Immature natural killer cell (primary cell): ENCODE data around the gene MRPL37. TPM values are rescaled to one million over a fixed set of nuclear protein-coding genes. Genes with fewer than 3 reads are reported as not detected.

Experiments used
- DNase-seq, 3 donors: peaks; one replicate each; pipeline ENCODE4 v3.0.0; 2022; ENCODE audit warnings: mixed read lengths in 1 of 3
- H3K27ac Mint-ChIP-seq, 6 donors: one replicate each; pipeline ENCODE4 v1.8.0; 2020; ENCODE audit warnings: mixed read lengths in 6 of 6, mild to moderate bottlenecking in 5 of 6, inconsistent platforms in 4 of 6, moderate library complexity in 3 of 6
- H3K27me3 Mint-ChIP-seq, 3 donors: one replicate each; pipeline ENCODE4 v1.8.0; 2020 to 2021; ENCODE audit warnings: low read depth in 3 of 3, mild to moderate bottlenecking in 3 of 3, mixed read lengths in 3 of 3, moderate library complexity in 3 of 3, inconsistent platforms in 1 of 3
- H3K36me3 Mint-ChIP-seq, 3 donors: one replicate each; pipeline ENCODE4 v1.8.0; 2020; ENCODE audit warnings: mixed read lengths in 3 of 3, inconsistent platforms in 2 of 3, mild to moderate bottlenecking in 2 of 3
- H3K4me1 Mint-ChIP-seq, 2 donors: one replicate each; pipeline ENCODE4 v1.8.0; 2020; ENCODE audit warnings: inconsistent platforms in 2 of 2, mild to moderate bottlenecking in 2 of 2, mixed read lengths in 2 of 2, moderate library complexity in 1 of 2
- H3K4me3 Mint-ChIP-seq, 5 donors: one replicate each; pipeline ENCODE4 v1.8.0; 2020; ENCODE audit warnings: mild to moderate bottlenecking in 5 of 5, mixed read lengths in 5 of 5, inconsistent platforms in 3 of 5, moderate library complexity in 3 of 5
- H3K9me3 Mint-ChIP-seq, 6 donors: one replicate each; pipeline ENCODE4 v1.8.0; 2020; ENCODE audit warnings: mild to moderate bottlenecking in 6 of 6, mixed read lengths in 6 of 6, inconsistent platforms in 4 of 6, moderate library complexity in 3 of 6
- polyA plus RNA-seq, 3 donors: library from polyadenylated mRNA; unstranded; fragments of 300-500 nt; fragmentation: Illumina TruSeq; gene quantifications; one replicate each; pipeline ENCODE4 v1.2.3, GENCODE V29; 2021

Gene MRPL37
- polyA plus RNA-seq, 3 donors from 2014 or later: 47.4 to 77.5 (median 52.3) TPM

DNA sequence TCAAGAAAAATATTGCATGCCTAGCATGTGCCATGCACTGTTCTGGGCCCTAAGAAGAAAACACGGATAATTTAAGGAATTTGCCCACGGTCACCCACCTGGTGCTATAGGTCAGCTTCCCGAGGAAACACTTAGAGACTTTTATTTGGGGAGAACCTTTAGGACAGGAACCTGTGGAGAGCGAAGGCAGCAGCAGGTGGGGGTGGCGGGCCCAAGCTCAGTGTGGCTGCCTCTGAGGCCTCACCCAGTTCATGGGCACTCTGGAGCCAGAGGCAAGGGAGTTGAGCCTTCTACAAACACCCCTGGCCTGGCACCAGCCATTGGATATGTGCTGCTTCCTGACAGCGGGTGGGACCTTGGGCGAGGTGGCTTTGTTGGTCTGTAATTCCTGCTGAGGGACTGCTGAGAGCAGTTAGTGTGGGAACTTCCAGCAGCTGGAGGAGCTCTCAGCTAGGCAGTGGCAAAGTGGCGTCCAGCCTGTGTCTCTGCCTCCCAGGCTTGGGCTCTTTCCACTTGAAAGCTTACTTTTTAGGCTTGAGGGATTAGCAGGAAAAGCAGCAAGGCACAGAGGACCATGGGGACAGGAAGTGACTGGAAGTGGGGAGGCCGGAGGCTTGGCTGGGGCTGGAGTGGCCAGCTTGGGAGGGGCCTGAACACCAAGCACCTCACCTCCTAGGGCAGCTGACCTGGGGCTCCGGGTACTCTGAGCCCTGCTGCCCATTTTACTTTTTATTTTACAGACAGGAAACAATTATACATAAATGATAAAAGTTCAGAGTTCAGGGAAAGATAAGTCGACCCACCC, 19.1 kb downstream of the MRPL37 start:
- Mint-ChIP-seq H3K36me3 (peaks cover 15 to 30% (median 21%) of the 10 kb centered on the region in 3 donors), H3K27ac (peak overlapping the region in 3 of 6 donors; percentile 6 to 67 (median 55)), H3K4me3 (no peak overlapping the region)

DNA sequence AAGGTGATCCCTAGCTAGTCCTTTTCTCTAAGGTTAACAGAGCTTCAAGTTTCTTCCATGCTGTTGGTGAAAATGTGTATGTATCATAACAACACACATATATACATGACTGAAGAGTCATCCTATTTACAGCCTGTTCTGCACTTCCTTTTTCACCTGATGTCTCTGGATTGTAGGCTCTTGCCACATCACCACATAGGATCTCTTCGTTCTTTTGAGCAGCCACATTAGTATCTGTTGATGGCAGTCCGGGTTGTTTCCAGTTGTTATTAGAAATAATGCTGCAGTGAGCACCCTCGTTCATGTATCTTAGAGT, 19.7 kb downstream of the MRPL37 start:
- Mint-ChIP-seq H3K27me3 (peaks cover 2 to 13% (median 8%) of the 10 kb centered on the region in 3 donors), H3K27ac (peak overlapping the region; percentile 15 to 73 (median 35))

More for the DNA sequence above, 19.1 kb downstream of the MRPL37 start:
- no peaks in the 10 kb centered on the region for H3K9me3 Mint-ChIP-seq
- peaks cover 3 to 11% of the 10 kb centered on the region in 2 donors for H3K4me1 Mint-ChIP-seq
- no peak for DNase-seq
- H3K27me3 Mint-ChIP-seq: peaks cover 2 to 8% (median 6%) of the 10 kb centered on the region in 3 donors

GRCh38 chr1:54220004-54220811, 20.2 kb downstream of the MRPL37 start:
- peak overlapping the region; percentile 15 to 73 (median 35) for H3K27ac Mint-ChIP-seq
- H3K27me3 Mint-ChIP-seq: peaks cover 4 to 18% (median 8%) of the 10 kb centered on the region in 3 donors
- peaks cover 17 to 29% (median 17%) of the 10 kb centered on the region in 3 donors for H3K36me3 Mint-ChIP-seq
- no peak overlapping the region for H3K4me3 Mint-ChIP-seq
- H3K9me3 Mint-ChIP-seq: no peaks in the 10 kb centered on the region
- DNase-seq: no peak
- peaks cover 5 to 12% of the 10 kb centered on the region in 2 donors for H3K4me1 Mint-ChIP-seq

More for the DNA sequence above, 19.7 kb downstream of the MRPL37 start:
- no peak overlapping the region for H3K4me3 Mint-ChIP-seq
- peaks cover 3 to 12% of the 10 kb centered on the region in 2 donors for H3K4me1 Mint-ChIP-seq
- no peak for DNase-seq
- H3K36me3 Mint-ChIP-seq: peaks cover 15 to 26% (median 17%) of the 10 kb centered on the region in 3 donors
- H3K9me3 Mint-ChIP-seq: no peaks in the 10 kb centered on the region

- Mint-ChIP-seq H3K4me3 (no peak overlapping the region), H3K27ac (peak overlapping the region in 3 of 6 donors; percentile 42 to 63 (median 48)), H3K36me3 (peaks cover 21 to 32% (median 22%) of the 10 kb centered on the region in 3 donors), H3K4me1 (peaks cover 5 to 12% of the 10 kb centered on the region in 2 donors), H3K27me3 (peaks cover 4 to 23% (median 11%) of the 10 kb centered on the region in 3 donors), H3K9me3 (no peaks in the 10 kb centered on the region)
- DNase-seq: no peak
These were observed 21.3 kb downstream of the MRPL37 start for GRCh38 chr1:54221113-54221834.

DNA sequence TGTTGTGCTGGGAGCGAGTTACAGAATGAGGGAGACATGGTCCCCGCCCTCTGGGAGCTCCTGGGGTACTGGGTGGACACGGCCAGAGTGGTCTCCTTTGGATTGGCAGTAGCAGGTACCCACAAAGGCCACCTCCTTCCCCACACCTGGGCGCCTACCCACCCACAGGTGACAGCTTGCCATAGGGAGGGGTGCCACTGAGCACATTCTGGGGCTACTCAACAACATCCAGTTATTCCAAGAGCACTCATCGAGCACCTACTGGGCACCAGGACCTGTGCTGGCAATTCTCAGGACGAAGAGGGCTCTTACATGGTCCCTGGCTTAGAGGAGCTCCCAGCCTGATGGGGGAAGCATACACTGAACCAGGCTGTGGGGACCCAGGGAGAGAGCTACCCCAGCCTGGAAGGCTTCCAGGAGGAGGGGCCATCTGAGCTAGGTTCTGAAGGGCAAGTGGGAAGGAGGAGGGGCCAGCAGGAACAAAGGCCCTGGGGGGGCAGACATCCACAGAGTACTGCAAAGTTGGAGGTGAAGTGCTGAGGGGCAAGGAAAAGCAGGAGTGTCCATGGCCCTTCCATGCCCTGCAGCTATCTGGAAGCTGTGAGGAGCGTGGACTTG, 22.0 kb downstream of the MRPL37 start:
- no peak for DNase-seq
- H3K9me3 Mint-ChIP-seq: no peaks in the 10 kb centered on the region
- peaks cover 18 to 26% (median 18%) of the 10 kb centered on the region in 3 donors for H3K36me3 Mint-ChIP-seq
- H3K27ac Mint-ChIP-seq: peak overlapping the region in 3 of 6 donors; percentile 5 to 49 (median 32)
- peaks cover 2 to 23% (median 17%) of the 10 kb centered on the region in 3 donors for H3K27me3 Mint-ChIP-seq
- H3K4me1 Mint-ChIP-seq: peaks cover 5 to 12% of the 10 kb centered on the region in 2 donors
- no peak overlapping the region for H3K4me3 Mint-ChIP-seq

- peaks cover 13 to 20% (median 14%) of the 10 kb centered on the region in 3 donors for H3K36me3 Mint-ChIP-seq
- no peak for DNase-seq
- H3K27ac Mint-ChIP-seq: peak overlapping the region in 3 of 6 donors; percentile 32 to 55 (median 41)
- peaks cover 2 to 23% (median 22%) of the 10 kb centered on the region in 3 donors for H3K27me3 Mint-ChIP-seq
- peaks cover 5 to 12% of the 10 kb centered on the region in 2 donors for H3K4me1 Mint-ChIP-seq
- no peak overlapping the region for H3K4me3 Mint-ChIP-seq
- no peaks in the 10 kb centered on the region for H3K9me3 Mint-ChIP-seq
These were observed 22.7 kb downstream of the MRPL37 start for GRCh38 chr1:54222711-54223110.

- no peaks in the 10 kb centered on the region for H3K9me3 Mint-ChIP-seq
- H3K4me1 Mint-ChIP-seq: peaks cover 8 to 12% of the 10 kb centered on the region in 2 donors
- no peak for DNase-seq
- H3K36me3 Mint-ChIP-seq: peaks cover 9 to 14% (median 11%) of the 10 kb centered on the region in 3 donors
- H3K27ac Mint-ChIP-seq: peak overlapping the region in 3 of 6 donors; percentile 13 to 61 (median 45)
- peak overlapping the region in 1 of 5 donors; percentile 47 for H3K4me3 Mint-ChIP-seq
- peaks cover 2 to 26% (median 23%) of the 10 kb centered on the region in 3 donors for H3K27me3 Mint-ChIP-seq
These were observed 23.7 kb downstream of the MRPL37 start for GRCh38 chr1:54223441-54224202.

- Mint-ChIP-seq H3K9me3 (no peaks in the 10 kb centered on the region), H3K36me3 (peaks cover 6 to 12% (median 10%) of the 10 kb centered on the region in 3 donors), H3K27ac (peak overlapping the region in 3 of 6 donors; percentile 13 to 61 (median 45)), H3K4me1 (peaks cover 10 to 15% of the 10 kb centered on the region in 2 donors), H3K27me3 (peaks cover 2 to 26% (median 23%) of the 10 kb centered on the region in 3 donors), H3K4me3 (no peak overlapping the region)
- DNase-seq: no peak
These were observed 24.3 kb downstream of the MRPL37 start for GRCh38 chr1:54224233-54224632.

GRCh38 chr1:54225378-54225777, 25.4 kb downstream of the MRPL37 start:
- Mint-ChIP-seq H3K27me3 (peaks cover 2 to 34% (median 26%) of the 10 kb centered on the region in 3 donors), H3K4me1 (peaks cover 13 to 25% of the 10 kb centered on the region in 2 donors), H3K36me3 (peaks cover 6 to 12% (median 6%) of the 10 kb centered on the region in 3 donors), H3K4me3 (no peak overlapping the region), H3K27ac (peak overlapping the region in 4 of 6 donors; percentile 37 to 52 (median 38)), H3K9me3 (no peaks in the 10 kb centered on the region)
- DNase-seq: no peak

DNA sequence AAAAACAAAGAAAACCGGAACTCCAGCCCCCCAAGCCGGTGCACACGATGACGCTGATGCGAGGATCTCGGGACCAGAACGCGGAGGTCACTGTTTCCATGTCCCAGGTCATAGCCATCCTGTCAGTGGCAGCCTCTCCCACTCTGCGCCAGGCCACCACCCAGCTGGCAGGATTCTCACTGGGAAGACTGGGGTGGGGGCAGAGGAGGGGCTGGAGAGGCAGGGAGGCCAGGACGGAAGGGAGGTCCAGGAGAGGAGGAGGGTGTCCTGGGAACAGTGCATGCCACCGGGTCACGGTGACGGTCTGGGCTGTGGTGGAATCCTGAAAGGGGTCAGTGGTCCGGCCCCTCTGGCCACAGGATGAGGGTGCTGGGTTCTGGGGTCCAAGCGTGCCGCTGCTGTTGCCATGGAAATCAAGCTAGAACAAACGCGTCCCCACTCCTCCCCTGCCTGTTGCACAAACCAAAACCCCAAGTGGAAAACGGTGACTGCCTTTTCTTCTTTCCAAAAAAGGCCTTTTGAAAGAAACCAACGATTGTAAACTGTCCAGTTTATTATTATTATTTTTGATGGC, 26.1 kb downstream of the MRPL37 start:
- Mint-ChIP-seq H3K4me1 (peaks cover 20 to 32% of the 10 kb centered on the region in 2 donors), H3K27me3 (peaks cover 2 to 35% (median 26%) of the 10 kb centered on the region in 3 donors), H3K27ac (peak overlapping the region in 1 of 6 donors; percentile 38), H3K9me3 (no peaks in the 10 kb centered on the region), H3K36me3 (peaks cover 6 to 12% (median 6%) of the 10 kb centered on the region in 3 donors), H3K4me3 (no peak overlapping the region)
- DNase-seq: no peak

DNA sequence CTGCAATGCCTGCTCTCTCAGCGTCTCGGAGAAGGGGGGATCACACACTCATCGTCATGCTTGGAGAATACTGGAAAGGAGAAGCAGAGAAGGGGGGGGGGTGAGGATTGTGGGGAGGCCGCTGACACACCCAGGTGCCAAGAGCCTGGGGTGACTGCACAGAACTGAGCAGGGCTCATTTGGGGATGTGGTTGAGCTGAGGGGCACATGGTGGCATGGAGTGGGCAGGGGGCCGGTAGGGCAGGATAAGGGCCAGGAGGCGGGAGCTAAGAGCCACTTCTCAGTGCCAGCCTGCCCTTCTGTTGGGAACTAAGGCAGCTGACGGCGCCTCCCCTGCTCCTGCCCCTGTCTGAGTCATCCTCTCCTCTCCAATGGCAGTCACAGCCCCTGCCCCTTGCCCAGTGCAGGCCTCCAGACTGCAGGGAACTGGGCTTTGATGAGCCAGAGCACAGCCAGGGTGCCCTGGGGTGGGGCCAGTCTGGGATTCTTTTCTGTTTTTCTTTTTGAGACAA, 27.2 kb downstream of the MRPL37 start:
- no peak for DNase-seq
- H3K9me3 Mint-ChIP-seq: no peaks in the 10 kb centered on the region
- H3K27me3 Mint-ChIP-seq: peaks cover 2 to 35% (median 28%) of the 10 kb centered on the region in 3 donors
- peaks cover 25 to 43% of the 10 kb centered on the region in 2 donors for H3K4me1 Mint-ChIP-seq
- peak overlapping the region in 3 of 6 donors; percentile 12 to 30 (median 24) for H3K27ac Mint-ChIP-seq
- no peak overlapping the region for H3K4me3 Mint-ChIP-seq
- peaks cover 6 to 12% (median 6%) of the 10 kb centered on the region in 3 donors for H3K36me3 Mint-ChIP-seq
